HG03135 (cell line): Measurements from ENCODE around the gene CCR5AS.

Experiments used
- ATAC-seq: cut with Tn5 transposase; IDR thresholded peaks from one replicate; pipeline ENCODE4 v1.9.1; 2021; ENCODE audit warnings: mild to moderate bottlenecking, moderate library complexity; ENCODE audit not compliant: unreplicated experiment

CCR5AS gene

GRCh38 chr3:46318207-46318927 lies 88.5 kb downstream of the CCR5AS start:
- no peak for ATAC-seq

DNA sequence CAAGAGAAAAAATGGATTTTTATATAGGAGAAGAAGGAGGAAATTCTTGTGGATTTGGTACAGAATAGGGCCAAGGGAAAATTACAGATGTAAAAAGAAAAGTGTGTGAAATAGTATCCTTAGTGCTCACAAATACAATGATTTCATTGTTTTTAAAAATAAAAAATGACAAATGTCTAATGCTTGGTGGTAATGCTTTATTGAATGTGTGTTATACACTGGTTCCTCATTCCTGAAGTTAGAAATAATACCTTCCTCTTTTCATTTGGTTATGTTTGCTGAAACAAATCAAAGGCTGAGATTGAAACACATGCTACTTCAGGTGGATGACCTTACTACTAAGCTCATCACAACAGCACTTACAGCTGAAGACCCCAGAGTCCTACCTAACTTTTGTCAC lies 90.7 kb downstream of the CCR5AS start:
- ATAC-seq: no peak

DNA sequence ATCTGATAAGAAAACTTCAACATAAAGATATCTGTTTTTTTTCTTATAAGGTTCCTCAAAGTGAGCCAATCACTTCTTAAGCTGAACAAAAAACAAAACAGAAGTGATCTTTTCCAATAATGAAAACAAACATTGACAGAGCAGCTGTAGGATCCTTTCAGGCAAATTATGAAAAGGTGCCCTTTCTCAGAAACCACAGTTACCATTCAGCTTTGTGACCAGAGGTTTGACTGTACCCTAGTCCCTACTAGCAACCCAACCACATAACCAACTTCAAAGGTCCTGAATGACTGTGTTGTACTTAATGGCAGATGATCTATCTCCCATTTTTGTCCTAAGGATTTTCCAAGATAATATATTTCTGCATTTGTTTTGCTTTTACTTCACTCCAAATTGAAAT lies 92.3 kb downstream of the CCR5AS start:
- no peak for ATAC-seq
